Thyroid gland (tissue), 4 donors: ENCODE results near the gene AURKB.

Experiments
- POLR2A ChIP-seq, 2 donors: fragments of 450-650 bp; IDR thresholded peaks; one replicate each; pipeline ENCODE4 v1.6.1; 2017; ENCODE audit warnings: antibody characterized with exemption in 2 of 2, mild to moderate bottlenecking in 2 of 2, moderate library complexity in 1 of 2
- TF ChIP-seq, protein P1 (sequence below), 6 experiments: fragments of 200-600 bp in 3 of 6; fragments of 450-650 bp in 3 of 6; sonication (generic) in 3 of 6; IDR thresholded peaks; one replicate each; pipeline ENCODE4 v1.5.1; 2016 to 2019; ENCODE audit warnings: antibody characterized with exemption in 6 of 6, mild to moderate bottlenecking in 2 of 6, inconsistent platforms in 1 of 6, moderate library complexity in 1 of 6

DNA sequence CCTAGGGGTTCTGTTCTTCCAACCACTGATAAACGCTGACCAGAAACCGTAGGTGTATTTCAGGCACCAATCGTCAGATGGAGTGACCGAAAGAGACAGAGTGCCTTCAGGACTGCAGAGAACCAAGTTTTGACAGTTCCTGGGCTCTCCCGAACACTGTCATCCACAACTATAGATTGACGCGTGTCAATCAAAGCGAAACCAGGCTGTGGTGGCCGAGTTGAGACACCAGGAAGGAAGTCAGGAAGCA, 11.9 kb upstream of the AURKB start:
- TF ChIP-seq, protein P1, sequence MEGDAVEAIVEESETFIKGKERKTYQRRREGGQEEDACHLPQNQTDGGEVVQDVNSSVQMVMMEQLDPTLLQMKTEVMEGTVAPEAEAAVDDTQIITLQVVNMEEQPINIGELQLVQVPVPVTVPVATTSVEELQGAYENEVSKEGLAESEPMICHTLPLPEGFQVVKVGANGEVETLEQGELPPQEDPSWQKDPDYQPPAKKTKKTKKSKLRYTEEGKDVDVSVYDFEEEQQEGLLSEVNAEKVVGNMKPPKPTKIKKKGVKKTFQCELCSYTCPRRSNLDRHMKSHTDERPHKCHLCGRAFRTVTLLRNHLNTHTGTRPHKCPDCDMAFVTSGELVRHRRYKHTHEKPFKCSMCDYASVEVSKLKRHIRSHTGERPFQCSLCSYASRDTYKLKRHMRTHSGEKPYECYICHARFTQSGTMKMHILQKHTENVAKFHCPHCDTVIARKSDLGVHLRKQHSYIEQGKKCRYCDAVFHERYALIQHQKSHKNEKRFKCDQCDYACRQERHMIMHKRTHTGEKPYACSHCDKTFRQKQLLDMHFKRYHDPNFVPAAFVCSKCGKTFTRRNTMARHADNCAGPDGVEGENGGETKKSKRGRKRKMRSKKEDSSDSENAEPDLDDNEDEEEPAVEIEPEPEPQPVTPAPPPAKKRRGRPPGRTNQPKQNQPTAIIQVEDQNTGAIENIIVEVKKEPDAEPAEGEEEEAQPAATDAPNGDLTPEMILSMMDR (IDR thresholded peaks at IDR 0.05) = no peak
- no peak for TF ChIP-seq POLR2A (IDR thresholded peaks at IDR 0.05)
